Hepatocyte (in vitro differentiated cells): ENCODE measurements around the gene KCNN3. TPM values are rescaled to one million over a fixed set of nuclear protein-coding genes. Genes with fewer than 3 reads are reported as not detected.

Experiments
- DNase-seq: peaks from one replicate; pipeline ENCODE4 v3.0.0-alpha.2; 2016; ENCODE audit warnings: low spot score
- H2AFZ ChIP-seq: fragments of 200-600 bp; sonication (generic); 2 replicates; pipeline ENCODE4 v1.6.0; 2016; ENCODE audit warnings: antibody characterized with exemption, mild to moderate bottlenecking
- H3K27ac ChIP-seq: fragments of 200-600 bp; sonication (generic); 2 replicates; pipeline ENCODE4 v1.5.1; 2016; ENCODE audit warnings: mild to moderate bottlenecking
- H3K27me3 ChIP-seq: fragments of 200-600 bp; sonication (generic); 2 replicates; pipeline ENCODE4 v1.6.1; 2016
- H3K36me3 ChIP-seq: fragments of 200-600 bp; sonication (generic); replicated peaks from 2 replicates; pipeline ENCODE4 v1.5.1; 2016; ENCODE audit warnings: low read depth; ENCODE audit not compliant: insufficient read depth
- H3K4me1 ChIP-seq: fragments of 200-600 bp; sonication (generic); 2 replicates; pipeline ENCODE4 v1.5.1; 2016; ENCODE audit warnings: mild to moderate bottlenecking, moderate library complexity; ENCODE audit not compliant: insufficient read depth
- H3K4me2 ChIP-seq: fragments of 200-600 bp; sonication (generic); 2 replicates; pipeline ENCODE4 v1.6.0; 2016
- H3K4me3 ChIP-seq: fragments of 200-600 bp; sonication (generic); 2 replicates; pipeline ENCODE4 v1.5.1; 2016; ENCODE audit warnings: mild to moderate bottlenecking
- H3K79me2 ChIP-seq: fragments of 200-600 bp; sonication (generic); 2 replicates; pipeline ENCODE4 v1.6.0; 2017; ENCODE audit warnings: mild to moderate bottlenecking
- H3K9me2 ChIP-seq: fragments of 200-600 bp; sonication (generic); replicated peaks from 2 replicates; pipeline ENCODE4 v1.6.0; 2017; ENCODE audit warnings: mild to moderate bottlenecking; ENCODE audit not compliant: insufficient read depth
- H3K9me3 ChIP-seq: fragments of 200-600 bp; sonication (generic); 2 replicates; pipeline ENCODE4 v1.5.1; 2016; ENCODE audit warnings: low read depth, mild to moderate bottlenecking
- H4K20me1 ChIP-seq: fragments of 200-600 bp; sonication (generic); 2 replicates; pipeline ENCODE4 v1.6.0; 2016; ENCODE audit warnings: mild to moderate bottlenecking; ENCODE audit not compliant: insufficient read depth, poor library complexity, severe bottlenecking
- EZH2 ChIP-seq: fragments of 200-600 bp; sonication (generic); IDR thresholded peaks from 2 replicates; pipeline ENCODE4 v1.6.1; 2016; ENCODE audit warnings: antibody characterized with exemption, mild to moderate bottlenecking, borderline replicate concordance
- EZH2phosphoT487 ChIP-seq: fragments of 200-600 bp; sonication (generic); IDR thresholded peaks from one replicate; pipeline ENCODE4 v1.6.1; 2018; ENCODE audit warnings: antibody characterized with exemption, mild to moderate bottlenecking, low read depth, moderate library complexity; ENCODE audit not compliant: unreplicated experiment, severe bottlenecking
- WGBS: methylation state at CpG from one replicate; pipeline ENCODE4 v1.1.6; 2016; ENCODE audit warnings: low lambda C conversion rate; ENCODE audit errors: missing lambda C conversion rate; 5-methylcytosine and 5-hydroxymethylcytosine counted together
- polyA plus RNA-seq: library from polyadenylated mRNA; unstranded; fragments of >200 nt; fragmentation: Nextera tagmentation; extraction: Ambion mirVana; gene quantifications from 2 replicates; pipeline ENCODE4 v1.2.1, GENCODE V29; 2016
- total RNA-seq: library from RNA; depleted of rRNA; stranded (reverse); fragments of >200 nt; gene quantifications from 2 replicates; pipeline ENCODE4 v1.2.3, GENCODE V29; 2014
- TF ChIP-seq, protein P1 (sequence below): fragments of 200-600 bp; sonication (generic); IDR thresholded peaks from 2 replicates; pipeline ENCODE4 v1.5.1; 2016; ENCODE audit warnings: antibody characterized with exemption, mild to moderate bottlenecking; ENCODE audit not compliant: poor library complexity

Gene KCNN3
- total and polyA plus RNA-seq, 2 experiments from 2014 or later = 0.56 to 0.67 TPM

DNA sequence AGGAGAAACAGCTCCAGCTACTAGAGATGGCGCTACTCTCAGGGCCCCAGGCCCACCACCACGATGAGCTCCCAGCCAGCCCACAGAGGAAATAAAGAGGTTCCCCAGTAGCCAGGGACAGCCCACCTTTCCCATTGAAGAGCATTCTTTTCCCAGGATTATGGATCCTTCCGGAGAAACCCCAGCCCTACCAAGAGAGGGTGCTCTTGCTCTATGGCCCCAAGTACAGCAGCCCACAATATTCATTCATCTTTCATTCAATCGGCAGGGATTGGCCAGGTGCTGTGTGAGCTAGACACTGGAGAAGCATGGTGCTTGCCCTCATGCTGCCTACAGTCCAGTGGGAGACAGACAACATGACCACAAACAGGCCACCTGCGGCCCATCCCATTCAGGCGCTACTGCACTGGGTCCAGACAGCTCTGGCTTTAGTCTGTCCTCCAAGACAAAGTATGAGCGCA, 36.6 kb upstream of the KCNN3 start:
- TF ChIP-seq EZH2 = no peak
- TF ChIP-seq, protein P1, sequence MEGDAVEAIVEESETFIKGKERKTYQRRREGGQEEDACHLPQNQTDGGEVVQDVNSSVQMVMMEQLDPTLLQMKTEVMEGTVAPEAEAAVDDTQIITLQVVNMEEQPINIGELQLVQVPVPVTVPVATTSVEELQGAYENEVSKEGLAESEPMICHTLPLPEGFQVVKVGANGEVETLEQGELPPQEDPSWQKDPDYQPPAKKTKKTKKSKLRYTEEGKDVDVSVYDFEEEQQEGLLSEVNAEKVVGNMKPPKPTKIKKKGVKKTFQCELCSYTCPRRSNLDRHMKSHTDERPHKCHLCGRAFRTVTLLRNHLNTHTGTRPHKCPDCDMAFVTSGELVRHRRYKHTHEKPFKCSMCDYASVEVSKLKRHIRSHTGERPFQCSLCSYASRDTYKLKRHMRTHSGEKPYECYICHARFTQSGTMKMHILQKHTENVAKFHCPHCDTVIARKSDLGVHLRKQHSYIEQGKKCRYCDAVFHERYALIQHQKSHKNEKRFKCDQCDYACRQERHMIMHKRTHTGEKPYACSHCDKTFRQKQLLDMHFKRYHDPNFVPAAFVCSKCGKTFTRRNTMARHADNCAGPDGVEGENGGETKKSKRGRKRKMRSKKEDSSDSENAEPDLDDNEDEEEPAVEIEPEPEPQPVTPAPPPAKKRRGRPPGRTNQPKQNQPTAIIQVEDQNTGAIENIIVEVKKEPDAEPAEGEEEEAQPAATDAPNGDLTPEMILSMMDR = peak; percentile 26
- no peak for TF ChIP-seq EZH2phosphoT487
- Histone ChIP-seq H3K4me2 (no peak overlapping the region), H3K27ac (no peak overlapping the region), H3K79me2 (no peaks in the 10 kb centered on the region), H2AFZ (no peak overlapping the region), H3K27me3 (no peaks in the 10 kb centered on the region), H4K20me1 (no peaks in the 10 kb centered on the region), H3K4me3 (no peak overlapping the region), H3K36me3 (no peaks in the 10 kb centered on the region), H3K9me2 (no peaks in the 10 kb centered on the region), H3K4me1 (no peaks in the 10 kb centered on the region), H3K9me3 (no peaks in the 10 kb centered on the region)
- no peak for DNase-seq
- 86% methylated on average over 7 of the region's 7 CpGs for WGBS

DNA sequence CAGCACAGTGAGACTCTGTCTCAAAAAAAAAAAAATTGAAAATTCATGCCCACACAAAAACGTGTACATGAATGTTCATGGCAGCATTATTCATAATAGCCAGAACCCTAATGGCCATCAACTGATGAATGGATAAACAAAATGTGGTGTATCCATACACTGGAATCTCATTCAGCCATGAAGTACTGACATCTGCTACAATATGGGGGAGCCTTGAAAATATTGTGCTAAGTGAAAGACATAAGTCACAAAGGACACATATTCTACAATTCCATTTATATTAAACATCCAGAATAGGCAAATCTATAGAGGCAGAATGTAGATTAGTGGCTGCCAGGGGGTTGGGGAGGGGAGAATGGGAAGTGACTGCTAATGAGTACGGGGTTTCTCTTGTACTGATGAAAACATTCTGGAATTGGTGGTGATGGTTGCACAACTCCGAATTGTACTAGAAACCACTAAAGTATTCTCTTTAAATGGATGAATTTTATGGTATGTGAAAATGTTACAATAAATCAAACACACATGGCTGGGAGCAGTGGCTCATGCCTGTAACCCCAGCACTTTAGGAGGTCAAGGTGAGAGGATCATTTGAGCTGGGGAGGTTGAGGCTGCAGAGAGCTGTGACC, 33.0 kb upstream of the KCNN3 start:
- Histone ChIP-seq H3K9me2 (no peaks in the 10 kb centered on the region), H3K4me1 (no peaks in the 10 kb centered on the region), H3K36me3 (no peaks in the 10 kb centered on the region), H4K20me1 (no peaks in the 10 kb centered on the region), H3K79me2 (no peaks in the 10 kb centered on the region), H3K4me2 (no peak overlapping the region), H3K9me3 (no peaks in the 10 kb centered on the region), H3K4me3 (no peak overlapping the region), H2AFZ (no peak overlapping the region), H3K27ac (no peak overlapping the region), H3K27me3 (no peaks in the 10 kb centered on the region)
- TF ChIP-seq, protein P1 = no peak
- TF ChIP-seq EZH2 (no peak), EZH2phosphoT487 (no peak)
- 65% methylated on average over 3 of the region's 3 CpGs for WGBS
- DNase-seq = no peak

DNA sequence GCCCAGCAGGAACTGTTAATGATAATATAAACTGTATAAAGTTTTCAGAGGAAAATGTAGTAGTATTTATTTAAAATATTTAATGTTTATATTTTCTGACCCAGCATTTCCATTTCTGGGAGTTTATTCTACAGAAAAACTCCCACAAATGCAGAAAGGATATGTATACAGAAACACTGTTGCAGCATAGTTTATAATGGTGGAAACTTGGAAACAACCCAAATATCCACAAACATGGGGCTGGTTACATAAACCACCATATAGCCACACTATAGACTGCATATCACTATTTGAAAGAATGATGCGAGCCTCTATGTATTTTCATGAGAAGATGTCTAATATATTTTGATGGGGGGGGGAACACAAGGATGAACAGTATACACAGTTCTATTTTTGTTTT, 31.5 kb upstream of the KCNN3 start:
- Histone ChIP-seq H2AFZ (no peak overlapping the region), H4K20me1 (no peaks in the 10 kb centered on the region), H3K27ac (no peak overlapping the region), H3K9me2 (no peaks in the 10 kb centered on the region), H3K4me3 (no peak overlapping the region), H3K27me3 (no peaks in the 10 kb centered on the region), H3K4me1 (no peaks in the 10 kb centered on the region), H3K79me2 (no peaks in the 10 kb centered on the region), H3K4me2 (no peak overlapping the region), H3K36me3 (no peaks in the 10 kb centered on the region), H3K9me3 (no peaks in the 10 kb centered on the region)
- TF ChIP-seq, protein P1 = no peak
- no peak for TF ChIP-seq EZH2
- TF ChIP-seq EZH2phosphoT487 = no peak
- 70% methylated on average over 1 of the region's 1 CpG for WGBS
- no peak for DNase-seq
